A549 (cell line): ENCODE results near the gene P2RY8. TPM values are rescaled to one million over a fixed set of nuclear protein-coding genes. Genes with fewer than 3 reads are reported as not detected.

Source experiments
- ATAC-seq, 2 experiments: fragments of 200-7000 bp in 1 of 2; fragments of >200 bp in 1 of 2; cut with Nextera tagmentation in 1 of 2; cut with Tn5 transposase in 1 of 2; 3 replicates each; pipeline versions ENCODE4 v1.8.0 to v1.9.1; 2018 to 2020; ENCODE audit warnings: mild to moderate bottlenecking in 1 of 2, moderate library complexity in 1 of 2
- CTCF ChIA-PET: fragments of 300-600 bp; sonication (Branson Sonifier 250); formaldehyde crosslinking; extraction: SDS; loops from one replicate; lab custom pipeline; 2021; ENCODE audit warnings: antibody characterized with exemption, inconsistent platforms; lab: Yijun Ruan, JAX
- POLR2A ChIA-PET: fragments of 350-600 bp; formaldehyde crosslinking; extraction: SDS; loops from one replicate; lab custom pipeline; 2021; ENCODE audit warnings: antibody characterized with exemption, inconsistent platforms; lab: Yijun Ruan, JAX
- DNase-seq, 2 experiments: peaks; one replicate each; pipeline versions ENCODE4 v3.0.0 to v3.0.0-alpha.2; 2011 to 2016; ENCODE audit warnings: low read depth in 1 of 2, low spot score in 1 of 2
- FAIRE-seq: peaks from 2 replicates; lab custom pipeline; 2011; peaks lifted over from hg19 to GRCh38; lab: Jason Lieb, UNC
- H3K27ac ChIP-seq, 2 experiments: fragments of >200 bp; sonication (Bioruptor Twin); formaldehyde crosslinking; 3 replicates each; pipeline ENCODE4 v1.5.1; 2016 to 2017
- H3K4me1 ChIP-seq: fragments of >200 bp; sonication (Bioruptor Twin); formaldehyde crosslinking; 3 replicates; pipeline ENCODE4 v1.6.1; 2016
- H3K4me2 ChIP-seq: fragments of >200 bp; sonication (Bioruptor Twin); formaldehyde crosslinking; 3 replicates; pipeline ENCODE4 v1.6.1; 2016
- H3K4me3 ChIP-seq: fragments of >200 bp; sonication (Bioruptor Twin); formaldehyde crosslinking; 3 replicates; pipeline ENCODE4 v1.5.1; 2016
- H3K9me3 ChIP-seq: fragments of >200 bp; sonication (Bioruptor Twin); formaldehyde crosslinking; 3 replicates; pipeline ENCODE4 v1.6.1; 2016
- BCL3 ChIP-seq: fragments of >200 bp; sonication (Bioruptor Twin); formaldehyde crosslinking; IDR thresholded peaks from 3 replicates; pipeline ENCODE4 v1.6.1; 2016
- BHLHE40 ChIP-seq: IDR thresholded peaks from 2 replicates; pipeline ENCODE4 v1.6.1; 2012; ENCODE audit warnings: low read depth, low read length, inconsistent platforms
- CBX2 ChIP-seq: fragments of 200-600 bp; sonication (generic); IDR thresholded peaks from 2 replicates; pipeline ENCODE4 v1.6.1; 2016; ENCODE audit warnings: low read depth, mild to moderate bottlenecking, borderline replicate concordance
- CEBPB ChIP-seq, 2 experiments: fragments of >200 bp in 1 of 2; sonication (Bioruptor Twin) in 1 of 2; formaldehyde crosslinking in 1 of 2; IDR thresholded peaks; 2 replicates each; pipeline ENCODE4 v1.6.1; 2012 to 2016
- CHD2 ChIP-seq: fragments of 150-350 bp; IDR thresholded peaks from 2 replicates; pipeline ENCODE4 v1.6.1; 2014; ENCODE audit warnings: low read length; ENCODE audit not compliant: partially characterized antibody
- EHF ChIP-seq: fragments of 250-450 bp; sonication (Bioruptor Pico); IDR thresholded peaks from 2 replicates; pipeline ENCODE4 v1.5.0; 2020; ENCODE audit warnings: mild to moderate bottlenecking
- EHMT2 ChIP-seq: fragments of 200-600 bp; sonication (generic); IDR thresholded peaks from 2 replicates; pipeline ENCODE4 v1.6.1; 2016; ENCODE audit warnings: antibody characterized with exemption, low read depth, mild to moderate bottlenecking, moderate library complexity
- EP300 ChIP-seq, 2 experiments: fragments of >200 bp; sonication (Bioruptor Twin); formaldehyde crosslinking; IDR thresholded peaks; 2 replicates in 1 of 2; 3 replicates in 1 of 2; pipeline ENCODE4 v1.6.1; 2016 to 2017
- ESRRA ChIP-seq: fragments of 150-350 bp; IDR thresholded peaks from 2 replicates; pipeline ENCODE4 v1.6.1; 2014; ENCODE audit warnings: mild to moderate bottlenecking, low read length, borderline replicate concordance
- FOSB ChIP-seq: fragments of 250-450 bp; sonication (Bioruptor Pico); IDR thresholded peaks from 2 replicates; pipeline ENCODE4 v1.5.0; 2020; ENCODE audit warnings: mild to moderate bottlenecking, moderate library complexity
- HDAC2 ChIP-seq: fragments of 200-600 bp; sonication (generic); IDR thresholded peaks from 2 replicates; pipeline ENCODE4 v1.6.1; 2016
- HES2 ChIP-seq: fragments of >200 bp; sonication (Bioruptor Twin); formaldehyde crosslinking; IDR thresholded peaks from 2 replicates; pipeline ENCODE4 v1.6.1; 2016
- HOXB5 ChIP-seq: fragments of 250-450 bp; sonication (Bioruptor Pico); IDR thresholded peaks from 2 replicates; pipeline ENCODE4 v1.5.0; 2020; ENCODE audit warnings: mild to moderate bottlenecking, moderate library complexity
- JUN ChIP-seq, 2 experiments: fragments of >200 bp; sonication (Bioruptor Twin); formaldehyde crosslinking; IDR thresholded peaks; 2 replicates in 1 of 2; 3 replicates in 1 of 2; pipeline ENCODE4 v1.6.1; 2016 to 2017
- KDM1A ChIP-seq: fragments of 200-600 bp; sonication (generic); IDR thresholded peaks from 2 replicates; pipeline ENCODE4 v1.6.1; 2016; ENCODE audit warnings: low read depth, mild to moderate bottlenecking
- KDM5A ChIP-seq: fragments of 200-600 bp; sonication (generic); IDR thresholded peaks from 2 replicates; pipeline ENCODE4 v1.6.1; 2016; ENCODE audit warnings: antibody characterized with exemption, mild to moderate bottlenecking
- MAZ ChIP-seq: fragments of 150-350 bp; IDR thresholded peaks from 2 replicates; pipeline ENCODE4 v1.6.1; 2014; ENCODE audit warnings: antibody characterized with exemption, low read depth, low read length, borderline replicate concordance
- NPAS2 ChIP-seq: fragments of 250-450 bp; sonication (Bioruptor Pico); IDR thresholded peaks from 2 replicates; pipeline ENCODE4 v1.8.0; 2022; ENCODE audit warnings: mild to moderate bottlenecking, moderate library complexity, borderline replicate concordance
- NR3C1 ChIP-seq: fragments of >200 bp; sonication (Bioruptor Twin); formaldehyde crosslinking; IDR thresholded peaks from 3 replicates; pipeline ENCODE4 v1.6.1; 2017
- PHF8 ChIP-seq: fragments of 200-600 bp; sonication (generic); IDR thresholded peaks from 2 replicates; pipeline ENCODE4 v1.6.1; 2016; ENCODE audit warnings: low read depth, mild to moderate bottlenecking, antibody characterized with exemption, moderate library complexity, borderline replicate concordance
- POLR2A ChIP-seq: IDR thresholded peaks from 2 replicates; pipeline ENCODE4 v1.6.1; 2012; ENCODE audit warnings: mild to moderate bottlenecking, low read length
- POLR2AphosphoS2 ChIP-seq: conservative IDR thresholded peaks from 2 replicates; pipeline ENCODE4 v1.6.1; 2012; ENCODE audit warnings: low read length, improper control_type of control experiment, inconsistent platforms
- RAD21 ChIP-seq, 2 experiments: fragments of >200 bp in 1 of 2; sonication (Bioruptor Twin) in 1 of 2; formaldehyde crosslinking in 1 of 2; IDR thresholded peaks in 1 of 2; conservative IDR thresholded peaks in 1 of 2; 2 replicates in 1 of 2; 3 replicates in 1 of 2; pipeline ENCODE4 v1.6.1; 2012 to 2018; ENCODE audit warnings: inconsistent platforms in 1 of 2
- RARB ChIP-seq: fragments of 250-450 bp; sonication (Bioruptor Pico); IDR thresholded peaks from 2 replicates; pipeline ENCODE4 v1.8.0; 2021; ENCODE audit warnings: mild to moderate bottlenecking, moderate library complexity
- RFX5 ChIP-seq: fragments of 450-650 bp; IDR thresholded peaks from 2 replicates; pipeline ENCODE4 v1.7.1; 2014; ENCODE audit warnings: antibody characterized with exemption, mild to moderate bottlenecking, moderate library complexity
- SMC3 ChIP-seq: fragments of >200 bp; sonication (Bioruptor Twin); formaldehyde crosslinking; IDR thresholded peaks from 3 replicates; pipeline ENCODE4 v1.6.1; 2018; ENCODE audit warnings: inconsistent platforms
- TFCP2L1 ChIP-seq: fragments of 250-450 bp; sonication (Bioruptor Pico); IDR thresholded peaks from 2 replicates; pipeline ENCODE4 v1.5.0; 2021; ENCODE audit warnings: mild to moderate bottlenecking
- USF2 ChIP-seq: fragments of 450-650 bp; IDR thresholded peaks from 2 replicates; pipeline ENCODE4 v1.6.1; 2014; ENCODE audit warnings: antibody characterized with exemption
- ZFP36 ChIP-seq: fragments of 450-650 bp; IDR thresholded peaks from 2 replicates; pipeline ENCODE4 v1.6.1; 2014; ENCODE audit warnings: borderline replicate concordance; ENCODE audit not compliant: partially characterized antibody
- WGBS: methylation state at CpG from one replicate; pipeline ENCODE4 v1.1.6; 2017; ENCODE audit errors: missing lambda C conversion rate; 5-methylcytosine and 5-hydroxymethylcytosine counted together
- polyA plus RNA-seq, 4 experiments: library from polyadenylated mRNA; depleted of rRNA in 3 of 4; stranded (reverse); fragments of >200 nt; fragmentation: RNase III in 1 of 4; extraction: RNeasy Plus Mini Kit Qiagen cat#74134 plus additional on column Dnase treatment in 1 of 4; gene quantifications; 2 replicates in 3 of 4; 3 replicates in 1 of 4; pipeline ENCODE4 v1.2.3, GENCODE V29; 2011 to 2017

P2RY8 gene
- polyA plus RNA-seq, 2 of the 4 experiments (the other 2 are of a cell fraction) = not detected

- FAIRE-seq (no peak), ATAC-seq (no peak), DNase-seq (no peak)
- peaks cover 10% of the 10 kb centered on the region for H3K4me1 ChIP-seq
- H3K27ac ChIP-seq = no peak overlapping the region
- H3K4me3 ChIP-seq = no peak overlapping the region
- POLR2A ChIA-PET = no interaction called here
- H3K4me2 ChIP-seq = peak overlapping the region; percentile 62
- CTCF ChIA-PET = no interaction called here
- H3K9me3 ChIP-seq = no peaks in the 10 kb centered on the region
- TF ChIP-seq HOXB5 (no peak), POLR2AphosphoS2 (no peak), USF2 (no peak), ESRRA (no peak), PHF8 (no peak), HES2 (no peak), HDAC2 (no peak), JUN (IDR thresholded peaks at IDR 0.05) (no peak), EHMT2 (no peak), POLR2A (no peak), BCL3 (no peak), RARB (CRISPR knock-in tag) (no peak), CBX2 (no peak)
Observed at GRCh38 chrX:1462110-1462509, 74.9 kb downstream of the P2RY8 start.

- no peak for DNase-seq
- Histone ChIP-seq H3K4me2 (no peak overlapping the region), H3K4me1 (peaks cover 12% of the 10 kb centered on the region; the same call in 2 of the 3 replicates)
- TF ChIP-seq EP300 (IDR thresholded peaks at IDR 0.05) = no peak
- no peak for TF ChIP-seq MAZ
- TF ChIP-seq KDM5A = no peak
- no peak for TF ChIP-seq CHD2
- TF ChIP-seq FOSB (CRISPR knock-in tag) = no peak
- TF ChIP-seq EHF (CRISPR knock-in tag) = no peak
- TF ChIP-seq RFX5 = no peak
- TF ChIP-seq SMC3 = no peak
- no peak for TF ChIP-seq PHF8
- TF ChIP-seq BHLHE40 = no peak
- no peak for TF ChIP-seq NPAS2
- TF ChIP-seq RAD21 (conservative IDR thresholded peaks at IDR 0.05 in 1 of 2, IDR thresholded peaks at IDR 0.05 in 1 of 2) = no peak
- no peak for TF ChIP-seq ZFP36
- TF ChIP-seq KDM1A = no peak
- no peak for TF ChIP-seq TFCP2L1 (CRISPR knock-in tag)
- no peak for TF ChIP-seq NR3C1
- no peak for TF ChIP-seq HDAC2
- TF ChIP-seq CEBPB (IDR thresholded peaks at IDR 0.05) = no peak
- TF ChIP-seq JUN (IDR thresholded peaks at IDR 0.05) = no peak
- TF ChIP-seq, all 56 proteins: peak for 0
- no peaks in the 10 kb centered on the region for H3K9me3 ChIP-seq
- ATAC-seq (no peak), FAIRE-seq (no peak)
- CTCF ChIA-PET = no interaction called here
- no peak overlapping the region for H3K27ac ChIP-seq
- POLR2A ChIA-PET = no interaction called here
- 54% methylated on average over 3 of the region's 3 CpGs for WGBS
- H3K4me3 ChIP-seq = no peak overlapping the region
Observed at GRCh38 chrX:1455948-1456280, 81.1 kb downstream of the P2RY8 start.
